ENCODE results near the gene GCLM.

The GCLM gene

DNA sequence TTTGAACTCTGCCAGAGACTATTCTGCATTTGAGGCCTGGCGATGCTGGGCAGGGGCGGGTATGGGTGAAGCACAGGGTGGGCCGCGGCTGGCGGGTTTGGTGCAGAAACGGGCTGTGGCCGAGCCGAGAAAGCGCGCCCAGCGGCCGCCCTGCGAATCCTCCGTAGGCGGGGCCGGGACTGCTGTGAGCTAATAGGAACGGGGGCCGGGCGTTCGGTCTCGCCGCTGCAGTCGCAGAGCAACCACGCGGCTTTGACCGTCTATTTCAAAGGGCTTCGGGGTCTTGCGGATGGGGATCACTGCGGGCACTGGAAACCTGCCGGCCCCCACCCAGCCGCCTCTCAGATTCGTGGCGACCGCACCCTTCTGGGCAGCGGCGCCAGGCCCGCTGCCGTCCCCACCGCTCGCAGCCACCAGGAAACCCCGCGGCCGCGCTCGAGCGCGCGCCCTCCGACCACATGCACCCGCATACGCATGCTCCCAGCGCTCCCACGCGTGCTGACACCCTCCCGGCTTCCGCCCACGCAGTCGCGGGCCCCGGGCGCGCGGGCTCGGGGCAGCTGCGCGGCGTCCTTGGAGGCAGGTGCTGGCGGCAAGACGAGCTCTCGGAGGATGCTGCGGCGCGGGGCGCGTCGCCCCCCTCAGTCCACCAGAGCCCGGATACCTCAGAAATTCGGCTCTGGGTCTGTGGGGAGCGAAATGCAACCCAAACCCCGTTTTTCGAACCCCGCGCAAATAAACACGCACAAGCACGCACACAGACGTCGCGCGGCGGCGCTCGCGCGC lies 62.8 kb downstream of the GCLM start:
- DNase-seq (ENCODE audit: low spot score) = peak; percentile 88

DNA sequence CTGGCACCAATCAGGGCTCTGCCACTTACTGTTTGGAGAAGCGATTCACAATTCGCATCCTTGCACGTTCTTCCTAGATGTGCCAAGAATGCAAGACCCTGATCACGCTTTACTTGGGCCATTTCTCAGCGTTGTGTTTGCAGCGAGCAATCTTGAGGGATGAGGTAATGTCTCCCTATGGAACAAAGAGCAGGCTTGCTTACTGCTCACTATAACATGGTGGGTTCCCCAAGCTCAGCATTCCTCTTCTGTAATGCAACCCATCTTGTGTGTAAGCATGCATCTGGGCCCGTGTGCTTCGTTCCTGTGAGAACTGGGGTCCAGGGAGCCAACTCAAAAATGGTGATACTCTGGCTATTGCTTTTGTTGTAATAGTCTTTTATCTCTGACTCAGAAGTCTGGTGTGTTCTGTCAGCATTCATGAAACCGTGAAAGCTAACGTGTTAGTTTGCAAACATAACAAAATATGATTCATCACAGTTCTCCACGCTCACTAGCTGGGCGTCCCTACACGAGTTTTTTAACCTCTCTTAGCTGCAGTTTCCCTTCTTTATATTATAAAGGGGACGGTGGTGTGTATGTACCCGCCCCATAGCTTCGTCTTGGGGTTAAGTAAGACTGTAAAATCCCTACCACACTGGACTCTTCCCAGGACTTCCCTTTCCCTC lies 63.6 kb downstream of the GCLM start:
- DNase-seq (ENCODE audit: low spot score) = peak; percentile 63

DNA sequence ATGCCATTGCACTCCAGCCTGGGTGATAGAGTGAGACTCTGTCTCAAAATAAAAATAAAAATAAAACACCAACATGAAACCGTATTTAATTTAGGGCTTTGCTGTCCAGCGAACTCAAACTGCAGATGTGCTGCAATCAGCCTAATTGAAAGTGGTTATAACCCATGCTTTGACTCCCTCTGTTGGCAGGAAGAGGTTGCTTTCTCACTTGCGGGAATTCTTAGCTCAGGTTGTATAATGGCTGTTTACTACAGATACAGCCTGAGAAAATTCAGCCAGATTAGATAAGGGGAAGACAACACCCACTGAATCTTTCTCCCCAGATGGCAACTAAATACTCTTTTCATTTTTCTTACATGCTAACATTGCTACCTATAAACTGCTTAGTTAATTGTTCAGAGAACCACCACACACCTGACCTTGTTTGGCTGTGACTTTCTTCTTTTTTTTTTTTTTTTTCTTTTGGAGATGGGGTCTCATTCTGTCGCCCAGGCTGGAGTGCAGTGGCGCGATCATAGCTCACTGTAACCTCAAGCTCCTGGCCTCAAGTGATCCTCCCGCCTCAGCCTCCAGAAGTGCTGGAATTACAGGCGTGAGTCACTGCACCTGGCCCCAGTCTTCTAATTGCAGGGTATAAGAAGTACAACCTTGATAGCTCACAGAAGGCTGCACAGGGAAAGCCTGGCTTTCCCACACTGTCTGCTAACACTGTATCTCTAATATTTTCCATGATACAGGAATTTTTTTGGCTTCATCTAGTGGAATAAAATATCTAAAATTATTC lies 64.8 kb downstream of the GCLM start:
- peak; percentile 78 for DNase-seq (ENCODE audit: low spot score)

DNA sequence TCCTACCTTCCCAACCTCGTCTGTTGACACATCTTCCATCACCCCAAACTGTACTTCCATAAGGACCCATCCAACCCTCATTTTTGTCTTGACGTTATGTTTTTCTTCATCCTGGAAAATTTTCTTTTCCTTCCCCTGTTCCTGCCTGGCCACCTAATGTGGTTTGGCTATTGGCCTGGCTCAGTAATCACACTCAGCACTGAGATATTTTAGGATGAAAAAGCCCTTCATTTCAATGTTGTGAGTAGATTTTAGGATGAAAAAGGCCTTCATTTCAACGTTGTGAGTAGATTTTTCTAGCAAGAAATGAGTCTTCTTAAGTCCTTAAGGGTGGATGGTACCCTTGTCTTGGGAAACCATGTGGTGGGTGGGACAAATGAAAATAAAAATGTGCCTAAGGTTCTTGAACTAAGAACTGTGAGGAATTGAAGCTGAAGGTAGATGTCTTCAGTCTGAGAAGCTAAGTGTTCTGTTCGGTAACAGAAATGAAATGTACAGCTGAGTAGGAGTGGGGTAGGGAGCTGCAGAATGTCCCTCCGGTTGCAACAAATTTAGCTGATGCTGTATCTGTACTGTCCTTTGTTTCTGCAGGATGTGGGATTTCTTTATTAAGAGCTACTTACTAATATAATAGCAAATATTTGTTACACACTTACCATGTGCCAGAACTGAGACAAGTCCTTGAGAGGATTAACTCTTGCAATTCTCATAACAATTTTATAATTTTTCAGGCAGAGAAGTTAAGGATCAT lies 66.3 kb downstream of the GCLM start:
- DNase-seq (ENCODE audit: low spot score) = peak; percentile 48

DNA sequence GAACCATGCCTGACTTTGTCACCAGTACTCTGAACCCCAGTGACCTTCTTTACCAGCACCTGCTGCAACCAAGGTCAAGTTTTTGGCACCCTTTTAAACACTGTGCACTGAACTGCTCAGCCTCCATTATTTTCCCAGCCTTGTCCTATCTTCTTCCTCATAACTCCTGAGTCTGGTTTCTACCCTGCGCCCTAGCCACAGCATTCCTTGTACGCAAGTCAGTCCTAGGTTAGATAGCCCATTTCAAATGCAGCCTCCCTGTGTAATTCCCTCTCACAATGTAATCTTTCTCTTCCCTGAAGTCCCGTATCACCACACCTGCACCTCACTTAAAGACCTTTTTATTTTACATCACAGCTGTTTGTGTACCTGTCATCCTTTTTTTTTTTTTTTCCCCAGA lies 67.5 kb downstream of the GCLM start:
- no peak for DNase-seq (ENCODE audit: low spot score)

DNA sequence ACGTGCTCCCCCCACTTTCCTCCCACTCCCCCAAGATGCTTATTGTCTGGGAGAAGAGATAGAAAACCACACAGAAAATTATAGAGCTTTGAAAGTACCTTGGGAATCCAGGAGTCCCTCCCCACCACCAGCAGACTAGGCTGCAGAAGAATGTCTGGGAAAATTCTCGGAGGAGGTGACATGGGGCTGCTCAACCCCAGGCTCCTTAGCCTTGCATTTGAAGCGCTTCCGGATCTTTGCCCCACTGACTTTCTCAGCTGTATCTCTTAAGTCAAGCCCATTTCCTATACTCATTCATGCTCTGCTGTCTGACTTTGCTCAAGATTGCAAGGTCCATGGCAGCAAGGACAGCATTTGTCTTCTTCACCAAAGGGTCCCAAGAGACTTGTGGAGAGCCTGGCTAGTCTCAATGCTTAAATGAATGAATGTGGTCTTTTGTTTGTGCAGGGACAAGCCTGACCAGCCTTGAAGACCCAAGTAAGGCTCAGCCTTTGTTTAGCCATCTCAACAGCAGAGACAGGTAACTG lies 68.2 kb downstream of the GCLM start:
- no peak for DNase-seq (ENCODE audit: low spot score)

DNA sequence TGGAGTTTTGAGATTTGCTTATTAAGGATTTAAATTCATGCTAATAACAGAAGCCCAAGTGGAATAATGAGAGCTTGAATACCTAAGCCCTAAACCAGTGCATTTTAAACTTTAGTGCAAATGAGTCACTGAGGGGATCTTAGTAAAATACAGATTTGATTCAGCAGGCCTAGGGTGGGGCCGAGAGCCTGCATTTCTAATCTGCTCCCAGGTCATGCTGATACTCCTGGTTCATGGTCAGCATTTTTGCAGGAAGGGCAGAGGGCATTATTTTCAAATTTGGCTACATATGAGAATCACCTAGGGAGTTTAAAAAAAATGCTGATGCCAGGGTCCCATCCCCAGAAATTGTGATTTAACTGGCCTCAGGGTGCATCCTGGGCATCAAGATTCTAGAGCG lies 69.5 kb downstream of the GCLM start:
- DNase-seq (ENCODE audit: low spot score) = no peak

DNA sequence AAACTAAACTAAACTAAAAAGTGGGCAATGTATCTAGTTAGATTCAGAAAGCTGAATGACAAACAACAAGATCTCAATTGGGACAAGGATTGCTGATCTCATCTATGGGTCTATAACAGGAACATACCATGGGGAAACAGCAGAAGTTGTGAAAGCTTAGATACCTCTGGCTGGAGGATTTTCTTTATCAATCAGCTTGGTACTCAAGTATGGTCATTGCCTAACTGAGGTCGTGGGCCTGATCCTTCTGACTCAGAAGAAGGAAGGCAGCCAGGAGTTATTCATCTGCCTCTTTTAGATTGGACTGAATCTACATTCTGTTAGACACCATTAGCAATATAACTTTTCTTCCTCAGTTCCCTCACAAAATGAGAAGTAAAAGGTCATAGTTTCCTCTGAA lies 69.9 kb downstream of the GCLM start:
- DNase-seq (ENCODE audit: low spot score) = peak; percentile 87

DNA sequence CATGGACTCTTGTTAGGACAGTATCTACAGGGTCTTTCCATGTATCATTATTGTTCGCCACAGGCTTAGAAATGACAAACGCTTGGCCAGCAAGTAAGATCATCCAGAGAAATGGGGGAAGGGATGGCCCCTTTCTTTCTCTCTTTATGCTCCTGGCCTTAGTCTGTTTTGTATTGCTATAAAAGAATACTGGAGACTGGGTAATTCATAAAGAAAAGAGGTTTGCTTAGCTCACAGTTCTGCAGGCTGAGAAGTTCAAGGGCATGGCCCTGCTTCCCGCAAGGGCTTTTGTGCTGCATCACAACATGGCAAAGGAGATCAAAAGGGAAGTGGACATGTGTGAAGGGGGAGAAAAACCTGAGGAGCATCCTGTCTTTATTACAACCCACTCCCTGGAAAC lies 71.3 kb downstream of the GCLM start:
- no peak for DNase-seq (ENCODE audit: low spot score)
